B cell (primary cell): ENCODE data around the gene TBC1D12. TPM values are rescaled to one million over a fixed set of nuclear protein-coding genes. Genes with fewer than 3 reads are reported as not detected.
"Not testable (repeated sequence)": the region's sequence is repeated elsewhere in the genome, so short reads cannot be mapped to it uniquely, and the experiment has no call there.

ENCODE experiments used
- ATAC-seq: fragments of 200-7000 bp; cut with Tn5 transposase; one replicate; pipeline ENCODE4 v1.10.0; 2021; ENCODE audit warnings: low read depth, mild to moderate bottlenecking, moderate number of reproducible peaks, moderate library complexity
- CTCF ChIA-PET: fragments of 350-600 bp; sonication (Branson Sonifier 250); formaldehyde crosslinking; loops from one replicate; lab custom pipeline; 2021; ENCODE audit warnings: antibody characterized with exemption, inconsistent platforms; lab: Charles Lee
- POLR2A ChIA-PET: fragments of 350-600 bp; sonication (Branson Sonifier 250); formaldehyde crosslinking; loops from one replicate; lab custom pipeline; 2021; ENCODE audit warnings: antibody characterized with exemption; lab: Charles Lee
- DNase-seq: peaks from one replicate; pipeline ENCODE4 v3.0.0; 2013
- H2AFZ ChIP-seq: 2 replicates; pipeline ENCODE4 v1.6.1; 2012; ENCODE audit warnings: mild to moderate bottlenecking, low read depth, low read length; ENCODE audit not compliant: insufficient read depth, poor library complexity, severe bottlenecking
- H3K27ac ChIP-seq, 2 donors: 1 replicate in 1 of 2; 2 replicates in 1 of 2; pipeline ENCODE4 v1.5.1; 2012 to 2013; ENCODE audit warnings: low read length in 2 of 2, mild to moderate bottlenecking in 2 of 2, moderate library complexity in 1 of 2
- H3K27me3 ChIP-seq, 4 experiments: fragments of 200-600 bp in 1 of 4; sonication (generic) in 1 of 4; replicated peaks in 1 of 4; 1 replicate in 2 of 4; 2 replicates in 2 of 4; pipeline versions ENCODE4 v1.6.1 to v1.7.0; 2013 to 2016; ENCODE audit warnings: low read length in 3 of 4, mild to moderate bottlenecking in 2 of 4, mixed read lengths in 1 of 4, moderate library complexity in 1 of 4; ENCODE audit not compliant: insufficient read depth in 4 of 4, control insufficient read depth in 3 of 4; ENCODE audit errors: control extremely low read depth in 1 of 4
- H3K36me3 ChIP-seq, 2 experiments: replicated peaks in 1 of 2; 1 replicate in 1 of 2; 2 replicates in 1 of 2; pipeline versions ENCODE4 v1.6.1 to v1.7.1; 2013; ENCODE audit warnings: low read length in 1 of 2; ENCODE audit not compliant: insufficient read depth in 2 of 2, control insufficient read depth in 1 of 2; ENCODE audit errors: control extremely low read depth in 1 of 2, extremely low read depth in 1 of 2
- H3K4me1 ChIP-seq, 2 donors: fragments of 200-600 bp in 1 of 2; sonication (generic) in 1 of 2; 1 replicate in 1 of 2; 2 replicates in 1 of 2; pipeline versions ENCODE4 v1.5.1 to v1.6.1; 2013 to 2017; ENCODE audit warnings: low read length in 2 of 2; ENCODE audit not compliant: control insufficient read depth in 2 of 2, insufficient read depth in 2 of 2
- H3K4me2 ChIP-seq: replicated peaks from 2 replicates; pipeline ENCODE3; 2012; ENCODE audit warnings: mild to moderate bottlenecking, low read depth, low read length; ENCODE audit not compliant: poor library complexity, severe bottlenecking
- H3K4me3 ChIP-seq, 5 experiments: fragments of 200-600 bp in 1 of 5; sonication (generic) in 1 of 5; 1 replicate in 3 of 5; 2 replicates in 2 of 5; pipeline versions ENCODE4 v1.5.1 to v1.7.0; 2011 to 2016; ENCODE audit warnings: low read length in 4 of 5, mild to moderate bottlenecking in 4 of 5, low read depth in 2 of 5, control low read depth in 1 of 5, moderate library complexity in 1 of 5; ENCODE audit not compliant: insufficient read depth in 1 of 5; ENCODE audit errors: control extremely low read depth in 1 of 5, extremely low read depth in 1 of 5
- H3K79me2 ChIP-seq: fragments of 200-600 bp; sonication (generic); one replicate; pipeline ENCODE4 v1.6.0; 2016; ENCODE audit warnings: low read length; ENCODE audit not compliant: control insufficient read depth, insufficient read depth
- H3K9ac ChIP-seq: fragments of 200-600 bp; sonication (generic); 2 replicates; pipeline ENCODE4 v1.6.1; 2017; ENCODE audit warnings: mild to moderate bottlenecking, low read length, moderate library complexity
- H3K9me3 ChIP-seq, 3 donors: one replicate each; pipeline versions ENCODE4 v1.6.1 to v1.7.1; 2013; ENCODE audit warnings: low read length in 2 of 3; ENCODE audit not compliant: control insufficient read depth in 2 of 3, insufficient read depth in 1 of 3; ENCODE audit errors: control extremely low read depth in 1 of 3
- H4K20me1 ChIP-seq: 2 replicates; pipeline ENCODE4 v1.6.0; 2012; ENCODE audit warnings: mild to moderate bottlenecking, low read length; ENCODE audit not compliant: insufficient read depth, control insufficient read depth, poor library complexity, severe bottlenecking
- H3K27ac Mint-ChIP-seq: one replicate; pipeline ENCODE4 v1.8.0; 2021; ENCODE audit warnings: mixed read lengths
- H3K27me3 Mint-ChIP-seq: one replicate; pipeline ENCODE4 v1.8.0; 2021; ENCODE audit warnings: mixed read lengths
- H3K4me1 Mint-ChIP-seq: one replicate; pipeline ENCODE4 v1.8.0; 2021; ENCODE audit warnings: mixed read lengths
- H3K4me3 Mint-ChIP-seq: one replicate; pipeline ENCODE4 v1.8.0; 2021; ENCODE audit warnings: mixed read lengths
- H3K9me3 Mint-ChIP-seq: one replicate; pipeline ENCODE4 v1.8.0; 2022; ENCODE audit warnings: mixed read lengths; ENCODE audit not compliant: insufficient read depth
- CTCF ChIP-seq: fragments of 200-600 bp; IDR thresholded peaks from one replicate; pipeline ENCODE4 v1.8.0; 2022; ENCODE audit warnings: antibody characterized with exemption, mild to moderate bottlenecking
- EZH2 ChIP-seq: IDR thresholded peaks from 2 replicates; pipeline ENCODE4 v1.6.1; 2012; ENCODE audit warnings: borderline replicate concordance, low read depth, mild to moderate bottlenecking, moderate library complexity, low read length; ENCODE audit not compliant: insufficient read depth, poor library complexity, severe bottlenecking
- WGBS: methylation state at CpG from one replicate; pipeline ENCODE4 v1.1.5; 2013; ENCODE audit warnings: missing lambda C conversion rate; ENCODE audit not compliant: insufficient coverage; 5-methylcytosine and 5-hydroxymethylcytosine counted together
- intact Hi-C: fragments of 100-400 bp; cut with micrococcal nuclease; formaldehyde crosslinking; loops from one replicate; pipeline ENCODE4 v1.10.0; 2022
- polyA plus RNA-seq: library from polyadenylated mRNA; depleted of rRNA; stranded (reverse); fragments of >200 nt; gene quantifications from 2 replicates; pipeline ENCODE4 v1.2.3, GENCODE V29; 2012
- total RNA-seq, 2 donors: library from RNA; stranded (reverse); fragments of 120-200 nt in 1 of 2; gene quantifications; 1 replicate in 1 of 2; 2 replicates in 1 of 2; pipeline versions ENCODE4 v1.2.3 to v1.2.4, GENCODE V29; 2013 to 2022

TBC1D12 gene
- total and polyA plus RNA-seq, 2 donors (not counting 1 experiment from before 2014, with no cell fraction given): 3.1 to 9.3 TPM

- Histone ChIP-seq H3K4me2 (no peak overlapping the region), H3K9ac (no peak overlapping the region), H3K79me2 (no peaks in the 10 kb centered on the region), H3K9me3 (peaks cover 0 to 4% (median 0%) of the 10 kb centered on the region in 3 donors), H3K36me3 (no peaks in the 10 kb centered on the region), H3K27ac (no peak overlapping the region), H3K27me3 (no peaks in the 10 kb centered on the region), H4K20me1 (no peaks in the 10 kb centered on the region), H3K4me1 (peaks cover 14 to 18% of the 10 kb centered on the region in 2 donors), H3K4me3 (no peak overlapping the region), H2AFZ (no peak overlapping the region)
- TF ChIP-seq CTCF (no peak), EZH2 (no peak)
- Mint-ChIP-seq H3K27ac (no peak overlapping the region), H3K4me3 (no peak overlapping the region), H3K9me3 (no peaks in the 10 kb centered on the region), H3K4me1 (peaks cover 22% of the 10 kb centered on the region), H3K27me3 (no peaks in the 10 kb centered on the region)
- DNase-seq (no peak), ATAC-seq (no peak)
- intact Hi-C loops: loop anchor here (10.0 kb wide), 1 partner anchor 844 kb away; the partner anchor contains the start of gene FRA10AC1
- ChIA-PET CTCF (no interaction called here), POLR2A (no interaction called here)
These were observed 146.9 kb downstream of the TBC1D12 start for GRCh38 chr10:94549221-94549620.

- H3K27ac Mint-ChIP-seq, H3K79me2 ChIP-seq, DNase-seq, H3K4me2 ChIP-seq, POLR2A ChIA-PET, H3K4me3 Mint-ChIP-seq, H3K9me3 Mint-ChIP-seq, CTCF ChIA-PET, H2AFZ ChIP-seq, H3K9ac ChIP-seq, H3K4me3 ChIP-seq, ATAC-seq, intact Hi-C loops, H3K4me1 Mint-ChIP-seq, H3K36me3 ChIP-seq, H3K27ac ChIP-seq, H3K27me3 ChIP-seq, H3K9me3 ChIP-seq, H3K4me1 ChIP-seq, H3K27me3 Mint-ChIP-seq, H4K20me1 ChIP-seq: not testable (repeated sequence)
- 97% methylated on average over 9 of the region's 13 CpGs for WGBS
These were observed 165.5 kb downstream of the TBC1D12 start for GRCh38 chr10:94567714-94568307.
